ENCODE results near the gene ROBO3. TPM values are rescaled to one million over a fixed set of nuclear protein-coding genes. Genes with fewer than 3 reads are reported as not detected.

ROBO3 gene
- total RNA-seq, 1 donor from 2014 or later, result 4.5 TPM

- no peak for DNase-seq (ENCODE audit: low spot score)
- H3K4me1 Mint-ChIP-seq (ENCODE audit: low read depth), result peaks cover 12% of the 10 kb centered on the region
- H3K36me3 Mint-ChIP-seq (ENCODE audit: low read depth), result no peaks in the 10 kb centered on the region
- no peak overlapping the region for H3K27ac Mint-ChIP-seq
- no peak overlapping the region for H3K4me3 Mint-ChIP-seq
- no peaks in the 10 kb centered on the region for H3K9me3 Mint-ChIP-seq
- peaks cover 13% of the 10 kb centered on the region for H3K27me3 Mint-ChIP-seq (ENCODE audit: insufficient read depth)
- intact Hi-C loops (cut with micrococcal nuclease), result no loop called here
Observed at GRCh38 chr11:124880290-124880611, 15.0 kb downstream of the ROBO3 start.

DNA sequence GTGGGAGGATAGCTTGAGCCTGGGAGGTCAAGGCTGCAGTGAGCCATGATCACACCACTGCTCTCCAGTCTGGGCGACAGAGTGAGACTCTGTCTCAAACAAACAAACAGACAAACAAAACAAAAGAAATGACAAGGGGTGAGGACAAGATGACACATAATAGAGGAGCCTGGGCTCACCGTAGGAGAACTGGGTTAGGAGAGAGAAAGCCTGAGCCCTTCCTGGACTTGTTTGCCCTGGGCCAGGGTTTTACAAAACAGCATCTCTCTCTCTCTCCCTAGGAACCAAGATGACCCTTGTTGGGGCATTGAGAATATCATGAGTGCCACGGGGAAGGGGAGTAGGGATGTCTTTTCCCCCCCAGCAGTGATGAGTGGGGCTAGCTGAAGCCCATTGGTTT is 15.7 kb downstream of the ROBO3 start:
- Mint-ChIP-seq H3K36me3 (ENCODE audit: low read depth) (no peaks in the 10 kb centered on the region), H3K4me3 (no peak overlapping the region), H3K27ac (no peak overlapping the region), H3K4me1 (ENCODE audit: low read depth) (peaks cover 12% of the 10 kb centered on the region), H3K9me3 (no peaks in the 10 kb centered on the region), H3K27me3 (ENCODE audit: insufficient read depth) (peaks cover 9% of the 10 kb centered on the region)
- intact Hi-C loops (cut with micrococcal nuclease), result no loop called here
- DNase-seq (ENCODE audit: low spot score), result no peak

- Mint-ChIP-seq H3K36me3 (ENCODE audit: low read depth) (no peaks in the 10 kb centered on the region), H3K4me1 (ENCODE audit: low read depth) (peaks cover 1% of the 10 kb centered on the region), H3K27me3 (ENCODE audit: insufficient read depth) (peaks cover 9% of the 10 kb centered on the region), H3K4me3 (no peak overlapping the region), H3K9me3 (no peaks in the 10 kb centered on the region), H3K27ac (no peak overlapping the region)
- intact Hi-C loops (cut with micrococcal nuclease), result no loop called here
- DNase-seq (ENCODE audit: low spot score), result no peak
Observed at GRCh38 chr11:124882339-124883071, 17.3 kb downstream of the ROBO3 start.

DNA sequence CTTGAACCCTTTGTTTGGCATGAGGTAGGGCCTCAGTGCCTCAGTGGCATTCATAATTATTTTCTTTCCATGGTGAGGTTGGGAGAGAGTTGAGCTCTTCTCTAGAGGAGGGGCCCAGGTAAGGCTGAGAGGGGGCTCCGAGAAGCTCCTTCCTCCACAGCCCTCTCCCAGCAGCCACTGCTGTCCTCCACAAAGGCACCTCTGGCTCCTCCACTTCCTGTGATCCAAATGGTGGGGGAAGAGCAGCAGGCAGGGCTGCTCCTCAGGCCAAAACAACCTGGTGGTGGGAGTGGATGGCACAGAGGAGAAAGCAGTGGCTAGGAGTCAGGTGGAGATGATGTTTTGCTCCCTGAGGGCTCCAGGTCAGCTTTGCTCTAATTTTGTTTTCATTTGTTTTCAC is 19.1 kb downstream of the ROBO3 start:
- Mint-ChIP-seq H3K4me3 (no peak overlapping the region), H3K36me3 (ENCODE audit: low read depth) (no peaks in the 10 kb centered on the region), H3K9me3 (no peaks in the 10 kb centered on the region), H3K27me3 (ENCODE audit: insufficient read depth) (peaks cover 9% of the 10 kb centered on the region), H3K4me1 (ENCODE audit: low read depth) (no peaks in the 10 kb centered on the region), H3K27ac (no peak overlapping the region)
- intact Hi-C loops (cut with micrococcal nuclease), result no loop called here
- DNase-seq (ENCODE audit: low spot score), result no peak

DNA sequence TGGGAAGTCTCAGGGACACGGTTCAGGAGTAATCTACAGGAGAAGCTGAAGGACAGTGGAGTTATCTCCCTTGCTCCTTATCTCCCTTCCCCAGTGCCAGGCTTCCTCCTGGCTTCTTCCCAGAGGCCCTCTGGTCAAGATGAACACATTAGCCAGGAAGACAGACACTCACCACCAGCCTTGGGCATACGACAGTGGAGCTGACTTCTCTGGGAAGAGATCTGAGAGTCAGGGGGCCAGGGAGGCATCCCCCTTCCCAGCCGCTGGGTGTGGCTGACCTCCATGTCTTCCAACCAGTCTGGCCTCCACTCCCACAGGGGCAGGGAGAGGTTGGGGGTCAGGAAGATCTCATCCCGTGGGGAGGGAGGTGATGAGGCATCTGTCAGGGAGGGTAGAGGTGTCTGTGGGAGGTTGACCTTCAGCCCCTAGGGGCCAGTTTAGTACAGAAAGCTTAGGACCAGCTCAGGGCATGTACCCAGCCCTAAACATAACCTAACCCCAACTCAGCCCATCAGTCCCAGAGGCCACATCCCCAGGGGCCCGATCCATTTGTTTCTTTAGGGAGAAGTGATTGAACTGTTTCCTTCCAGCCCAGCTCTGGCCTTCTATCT is 19.7 kb downstream of the ROBO3 start:
- Mint-ChIP-seq H3K9me3 (no peaks in the 10 kb centered on the region), H3K36me3 (ENCODE audit: low read depth) (no peaks in the 10 kb centered on the region), H3K27me3 (ENCODE audit: insufficient read depth) (peaks cover 8% of the 10 kb centered on the region), H3K27ac (no peak overlapping the region), H3K4me3 (no peak overlapping the region), H3K4me1 (ENCODE audit: low read depth) (no peaks in the 10 kb centered on the region)
- intact Hi-C loops (cut with micrococcal nuclease), result no loop called here
- no peak for DNase-seq (ENCODE audit: low spot score)

- DNase-seq (ENCODE audit: low spot score), result no peak
- no peaks in the 10 kb centered on the region for H3K36me3 Mint-ChIP-seq (ENCODE audit: low read depth)
- no peaks in the 10 kb centered on the region for H3K9me3 Mint-ChIP-seq
- no peak overlapping the region for H3K27ac Mint-ChIP-seq
- H3K27me3 Mint-ChIP-seq (ENCODE audit: insufficient read depth), result peaks cover 11% of the 10 kb centered on the region
- no peak overlapping the region for H3K4me3 Mint-ChIP-seq
- no peaks in the 10 kb centered on the region for H3K4me1 Mint-ChIP-seq (ENCODE audit: low read depth)
- intact Hi-C loops (cut with micrococcal nuclease), result no loop called here
Observed at GRCh38 chr11:124886476-124886875, 21.2 kb downstream of the ROBO3 start.

- H3K27ac Mint-ChIP-seq, result no peak overlapping the region
- H3K9me3 Mint-ChIP-seq, result no peaks in the 10 kb centered on the region
- no peak overlapping the region for H3K4me3 Mint-ChIP-seq
- DNase-seq (ENCODE audit: low spot score), result no peak
- H3K4me1 Mint-ChIP-seq (ENCODE audit: low read depth), result no peaks in the 10 kb centered on the region
- peaks cover 11% of the 10 kb centered on the region for H3K27me3 Mint-ChIP-seq (ENCODE audit: insufficient read depth)
- H3K36me3 Mint-ChIP-seq (ENCODE audit: low read depth), result no peaks in the 10 kb centered on the region
- intact Hi-C loops (cut with micrococcal nuclease), result no loop called here
Observed at GRCh38 chr11:124886978-124887666, 21.9 kb downstream of the ROBO3 start.

GRCh38 chr11:124887667-124888013 is 22.4 kb downstream of the ROBO3 start:
- no peak overlapping the region for H3K4me3 Mint-ChIP-seq
- H3K9me3 Mint-ChIP-seq, result no peaks in the 10 kb centered on the region
- no peaks in the 10 kb centered on the region for H3K36me3 Mint-ChIP-seq (ENCODE audit: low read depth)
- no peak overlapping the region for H3K27ac Mint-ChIP-seq
- no peak for DNase-seq (ENCODE audit: low spot score)
- no peaks in the 10 kb centered on the region for H3K4me1 Mint-ChIP-seq (ENCODE audit: low read depth)
- peaks cover 11% of the 10 kb centered on the region for H3K27me3 Mint-ChIP-seq (ENCODE audit: insufficient read depth)
- intact Hi-C loops (cut with micrococcal nuclease), result no loop called here

DNA sequence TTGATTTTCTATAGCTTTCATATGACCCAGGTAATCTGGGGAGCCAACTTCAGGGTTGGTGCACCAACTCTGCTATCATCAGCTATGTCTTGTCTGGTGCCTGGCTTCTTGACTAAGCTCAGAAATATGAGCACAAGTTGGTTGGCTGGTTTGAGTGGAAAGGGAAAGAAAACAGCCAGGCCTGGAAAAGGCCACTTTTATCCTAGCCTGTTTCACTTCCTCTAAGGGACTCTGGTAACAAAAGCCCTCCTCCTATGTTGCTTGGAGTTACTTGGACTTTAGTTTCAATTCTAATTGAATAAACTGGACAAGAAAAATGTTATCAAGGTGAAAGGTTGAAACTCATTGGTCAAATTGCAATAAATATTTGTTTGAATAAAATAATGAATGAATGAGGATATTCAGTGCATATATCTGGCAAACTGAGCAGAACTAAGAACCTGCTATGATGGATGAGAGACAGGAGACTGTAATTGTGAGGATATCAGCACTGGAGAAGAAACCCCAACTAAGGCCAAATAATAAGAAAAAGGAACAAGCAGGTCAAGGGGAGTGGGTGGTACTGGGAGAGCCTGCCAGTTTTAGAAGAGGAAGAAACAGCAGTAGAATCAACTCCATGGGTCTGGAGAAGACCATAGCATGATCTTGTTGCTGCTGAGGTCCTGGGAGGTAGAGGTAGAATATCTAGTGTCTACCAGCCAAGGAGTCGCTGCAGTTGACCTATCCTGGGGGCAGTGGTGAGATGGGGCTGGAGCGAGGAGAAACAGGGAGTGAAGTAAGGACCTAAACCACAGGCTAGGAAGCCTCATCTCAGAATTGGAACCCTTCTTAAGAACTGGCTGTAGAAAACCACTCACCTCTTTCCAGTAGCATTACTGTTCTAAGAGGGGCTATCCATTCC is 24.2 kb downstream of the ROBO3 start:
- H3K36me3 Mint-ChIP-seq (ENCODE audit: low read depth), result no peaks in the 10 kb centered on the region
- no peaks in the 10 kb centered on the region for H3K4me1 Mint-ChIP-seq (ENCODE audit: low read depth)
- intact Hi-C loops (cut with micrococcal nuclease), result no loop called here
- no peak overlapping the region for H3K27ac Mint-ChIP-seq
- H3K9me3 Mint-ChIP-seq, result no peaks in the 10 kb centered on the region
- peaks cover 14% of the 10 kb centered on the region for H3K27me3 Mint-ChIP-seq (ENCODE audit: insufficient read depth)
- DNase-seq (ENCODE audit: low spot score), result no peak
- no peak overlapping the region for H3K4me3 Mint-ChIP-seq

DNA sequence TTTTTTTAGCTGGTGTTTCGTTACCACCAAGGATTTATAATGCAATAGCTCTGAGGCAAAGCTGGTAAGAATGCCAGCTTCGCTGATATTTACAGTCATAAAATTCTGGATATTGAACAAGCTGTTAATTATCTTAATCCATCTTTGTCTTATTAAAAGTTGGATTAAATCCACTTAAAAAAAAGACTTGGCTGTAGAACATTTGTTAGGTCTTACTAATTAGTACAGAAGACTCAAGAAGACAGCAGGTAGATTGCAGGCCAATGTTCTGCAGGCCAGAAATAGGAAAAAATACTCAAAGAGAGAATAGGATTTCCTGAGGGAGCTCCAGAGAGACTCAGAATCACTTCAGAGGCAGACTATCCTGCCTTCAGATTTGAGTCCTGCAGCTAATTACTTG is 24.9 kb downstream of the ROBO3 start:
- intact Hi-C loops (cut with micrococcal nuclease), result no loop called here
- no peaks in the 10 kb centered on the region for H3K9me3 Mint-ChIP-seq
- DNase-seq (ENCODE audit: low spot score), result no peak

GRCh38 chr11:124890683-124891372 is 25.6 kb downstream of the ROBO3 start:
- H3K36me3 Mint-ChIP-seq (ENCODE audit: low read depth), result no peaks in the 10 kb centered on the region
- H3K27ac Mint-ChIP-seq, result no peak overlapping the region
- no peak overlapping the region for H3K4me3 Mint-ChIP-seq
- no peaks in the 10 kb centered on the region for H3K9me3 Mint-ChIP-seq
- intact Hi-C loops (cut with micrococcal nuclease), result no loop called here
- no peaks in the 10 kb centered on the region for H3K4me1 Mint-ChIP-seq (ENCODE audit: low read depth)
- no peak for DNase-seq (ENCODE audit: low spot score)
- peaks cover 13% of the 10 kb centered on the region for H3K27me3 Mint-ChIP-seq (ENCODE audit: insufficient read depth)

More for the DNA sequence above, 24.9 kb downstream of the ROBO3 start:
- Mint-ChIP-seq H3K27ac (no peak overlapping the region), H3K36me3 (ENCODE audit: low read depth) (no peaks in the 10 kb centered on the region), H3K27me3 (ENCODE audit: insufficient read depth) (peaks cover 16% of the 10 kb centered on the region), H3K4me1 (ENCODE audit: low read depth) (no peaks in the 10 kb centered on the region), H3K4me3 (no peak overlapping the region)

DNA sequence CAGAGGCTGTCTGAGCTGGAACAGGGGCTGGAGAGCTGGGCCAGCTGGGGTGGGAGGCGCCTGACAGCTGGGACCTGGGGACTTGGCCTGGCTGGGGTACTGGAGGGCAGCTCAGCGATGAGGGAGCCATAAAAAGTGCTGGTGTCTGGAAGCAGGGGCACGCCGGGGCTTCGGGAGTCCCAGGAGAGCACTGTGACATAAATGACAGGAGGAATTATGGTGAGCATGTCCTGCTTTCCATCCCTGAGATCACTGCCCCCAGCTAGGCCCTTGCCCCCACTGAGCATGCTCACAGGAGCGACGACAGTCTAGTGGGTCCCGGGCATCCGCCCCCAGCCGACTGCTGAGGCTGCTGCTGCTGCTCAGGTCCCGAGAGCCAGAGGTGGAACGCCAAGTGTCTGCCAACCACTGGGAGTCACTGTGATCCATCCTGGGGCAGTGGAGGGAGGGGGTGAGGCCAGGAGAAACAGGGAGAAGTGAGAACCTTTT is 26.2 kb downstream of the ROBO3 start:
- Mint-ChIP-seq H3K27me3 (ENCODE audit: insufficient read depth) (peaks cover 13% of the 10 kb centered on the region), H3K4me1 (ENCODE audit: low read depth) (no peaks in the 10 kb centered on the region), H3K27ac (no peak overlapping the region), H3K36me3 (ENCODE audit: low read depth) (no peaks in the 10 kb centered on the region), H3K4me3 (no peak overlapping the region), H3K9me3 (no peaks in the 10 kb centered on the region)
- no peak for DNase-seq (ENCODE audit: low spot score)
- intact Hi-C loops (cut with micrococcal nuclease), result no loop called here

Data from activated T-helper 1 cell treated with anti-CD3 and anti-CD28 coated beads, Interleukin-12 subunit alpha, Interleukin-12 subunit beta, Interleukin-2, Interleukin-4 antibody, amounts not matched to agents 30 ng/mL and 10 ng/mL and 1 ng/mL, durations not matched to agents 14 hours and 24 hours and 36 hours (primary cell).